Hepatocyte (in vitro differentiated cells): Measurements from ENCODE around the gene WDR6. TPM values are rescaled to one million over a fixed set of nuclear protein-coding genes. Genes with fewer than 3 reads are reported as not detected.

ENCODE experiments used
- DNase-seq: peaks from one replicate; pipeline ENCODE4 v3.0.0-alpha.2; 2016; ENCODE audit warnings: low spot score
- H2AFZ ChIP-seq: fragments of 200-600 bp; sonication (generic); 2 replicates; pipeline ENCODE4 v1.6.0; 2016; ENCODE audit warnings: antibody characterized with exemption, mild to moderate bottlenecking
- H3K27ac ChIP-seq: fragments of 200-600 bp; sonication (generic); 2 replicates; pipeline ENCODE4 v1.5.1; 2016; ENCODE audit warnings: mild to moderate bottlenecking
- H3K27me3 ChIP-seq: fragments of 200-600 bp; sonication (generic); 2 replicates; pipeline ENCODE4 v1.6.1; 2016
- H3K36me3 ChIP-seq: fragments of 200-600 bp; sonication (generic); replicated peaks from 2 replicates; pipeline ENCODE4 v1.5.1; 2016; ENCODE audit warnings: low read depth; ENCODE audit not compliant: insufficient read depth
- H3K4me1 ChIP-seq: fragments of 200-600 bp; sonication (generic); 2 replicates; pipeline ENCODE4 v1.5.1; 2016; ENCODE audit warnings: mild to moderate bottlenecking, moderate library complexity; ENCODE audit not compliant: insufficient read depth
- H3K4me2 ChIP-seq: fragments of 200-600 bp; sonication (generic); 2 replicates; pipeline ENCODE4 v1.6.0; 2016
- H3K4me3 ChIP-seq: fragments of 200-600 bp; sonication (generic); 2 replicates; pipeline ENCODE4 v1.5.1; 2016; ENCODE audit warnings: mild to moderate bottlenecking
- H3K79me2 ChIP-seq: fragments of 200-600 bp; sonication (generic); 2 replicates; pipeline ENCODE4 v1.6.0; 2017; ENCODE audit warnings: mild to moderate bottlenecking
- H3K9me2 ChIP-seq: fragments of 200-600 bp; sonication (generic); replicated peaks from 2 replicates; pipeline ENCODE4 v1.6.0; 2017; ENCODE audit warnings: mild to moderate bottlenecking; ENCODE audit not compliant: insufficient read depth
- H3K9me3 ChIP-seq: fragments of 200-600 bp; sonication (generic); 2 replicates; pipeline ENCODE4 v1.5.1; 2016; ENCODE audit warnings: low read depth, mild to moderate bottlenecking
- H4K20me1 ChIP-seq: fragments of 200-600 bp; sonication (generic); 2 replicates; pipeline ENCODE4 v1.6.0; 2016; ENCODE audit warnings: mild to moderate bottlenecking; ENCODE audit not compliant: insufficient read depth, poor library complexity, severe bottlenecking
- CTCF ChIP-seq: fragments of 200-600 bp; sonication (generic); IDR thresholded peaks from 2 replicates; pipeline ENCODE4 v1.5.1; 2016; ENCODE audit warnings: antibody characterized with exemption, mild to moderate bottlenecking; ENCODE audit not compliant: poor library complexity
- EZH2 ChIP-seq: fragments of 200-600 bp; sonication (generic); IDR thresholded peaks from 2 replicates; pipeline ENCODE4 v1.6.1; 2016; ENCODE audit warnings: antibody characterized with exemption, mild to moderate bottlenecking, borderline replicate concordance
- EZH2phosphoT487 ChIP-seq: fragments of 200-600 bp; sonication (generic); IDR thresholded peaks from one replicate; pipeline ENCODE4 v1.6.1; 2018; ENCODE audit warnings: antibody characterized with exemption, mild to moderate bottlenecking, low read depth, moderate library complexity; ENCODE audit not compliant: unreplicated experiment, severe bottlenecking
- WGBS: methylation state at CpG from one replicate; pipeline ENCODE4 v1.1.6; 2016; ENCODE audit warnings: low lambda C conversion rate; ENCODE audit errors: missing lambda C conversion rate; 5-methylcytosine and 5-hydroxymethylcytosine counted together
- polyA plus RNA-seq: library from polyadenylated mRNA; unstranded; fragments of >200 nt; fragmentation: Nextera tagmentation; extraction: Ambion mirVana; gene quantifications from 2 replicates; pipeline ENCODE4 v1.2.1, GENCODE V29; 2016
- total RNA-seq: library from RNA; depleted of rRNA; stranded (reverse); fragments of >200 nt; gene quantifications from 2 replicates; pipeline ENCODE4 v1.2.3, GENCODE V29; 2014

Gene WDR6
- total and polyA plus RNA-seq, 2 experiments from 2014 or later, result 157 to 190 TPM

GRCh38 chr3:48997714-48998637 is 9.2 kb upstream of the WDR6 start:
- Histone ChIP-seq H3K79me2 (peaks cover 11% of the 10 kb centered on the region), H3K27ac (no peak overlapping the region), H3K9me3 (no peaks in the 10 kb centered on the region), H3K36me3 (no peaks in the 10 kb centered on the region), H3K9me2 (no peaks in the 10 kb centered on the region), H3K4me2 (no peak overlapping the region), H3K4me1 (peaks cover 23% of the 10 kb centered on the region), H3K27me3 (no peaks in the 10 kb centered on the region), H3K4me3 (no peak overlapping the region), H2AFZ (no peak overlapping the region), H4K20me1 (no peaks in the 10 kb centered on the region)
- WGBS, result 86% methylated on average over 19 of the region's 20 CpGs
- TF ChIP-seq EZH2, result no peak
- TF ChIP-seq EZH2phosphoT487, result no peak
- no peak for TF ChIP-seq CTCF
- no peak for DNase-seq

GRCh38 chr3:48999085-48999858 is 7.9 kb upstream of the WDR6 start:
- H3K36me3 ChIP-seq, result no peaks in the 10 kb centered on the region
- DNase-seq, result no peak

GRCh38 chr3:49001155-49001554 is 6.0 kb upstream of the WDR6 start:
- no peak for DNase-seq
- TF ChIP-seq EZH2, result no peak
- TF ChIP-seq CTCF, result no peak
- no peak for TF ChIP-seq EZH2phosphoT487
- no peak overlapping the region for H3K4me2 ChIP-seq
- 97% methylated on average over 6 of the region's 6 CpGs for WGBS
- H3K4me3 ChIP-seq, result no peak overlapping the region
- no peaks in the 10 kb centered on the region for H4K20me1 ChIP-seq
- H3K36me3 ChIP-seq, result no peaks in the 10 kb centered on the region
- no peaks in the 10 kb centered on the region for H3K27me3 ChIP-seq
- H3K79me2 ChIP-seq, result no peaks in the 10 kb centered on the region
- no peak overlapping the region for H3K27ac ChIP-seq
- H3K9me3 ChIP-seq, result no peaks in the 10 kb centered on the region
- H2AFZ ChIP-seq, result no peak overlapping the region
- H3K4me1 ChIP-seq, result peaks cover 23% of the 10 kb centered on the region
- no peaks in the 10 kb centered on the region for H3K9me2 ChIP-seq

More at GRCh38 chr3:48999085-48999858, 7.9 kb upstream of the WDR6 start:
- Histone ChIP-seq H3K27ac (peak overlapping the region; percentile 72), H3K79me2 (no peaks in the 10 kb centered on the region), H3K4me1 (peaks cover 23% of the 10 kb centered on the region), H3K4me3 (no peak overlapping the region), H3K4me2 (peak overlapping the region; percentile 41), H2AFZ (no peak overlapping the region), H3K9me3 (no peaks in the 10 kb centered on the region), H3K9me2 (no peaks in the 10 kb centered on the region), H4K20me1 (no peaks in the 10 kb centered on the region), H3K27me3 (no peaks in the 10 kb centered on the region)
- 64% methylated on average over 8 of the region's 8 CpGs for WGBS
- no peak for TF ChIP-seq EZH2phosphoT487
- TF ChIP-seq EZH2, result no peak
- TF ChIP-seq CTCF, result no peak
